Astrocyte (in vitro differentiated cells and primary cell): Measurements from ENCODE around the gene SERPINB1. TPM values are rescaled to one million over a fixed set of nuclear protein-coding genes. Genes with fewer than 3 reads are reported as not detected.

ENCODE experiments used
- DNase-seq: peaks from one replicate; pipeline ENCODE4 v3.0.0-alpha.2; 2010; ENCODE audit warnings: low read depth
- FAIRE-seq: peaks from 2 replicates; lab custom pipeline; 2011; peaks lifted over from hg19 to GRCh38; lab: Jason Lieb, UNC
- H2AFZ ChIP-seq: 2 replicates; pipeline ENCODE4 v1.6.0; 2012; ENCODE audit warnings: low read depth, low read length, inconsistent platforms
- H3K27ac ChIP-seq: 2 replicates; pipeline ENCODE4 v1.5.1; 2011; ENCODE audit warnings: low read depth, low read length, inconsistent platforms
- H3K27me3 ChIP-seq: 2 replicates; pipeline ENCODE4 v1.6.0; 2011; ENCODE audit warnings: low read length, inconsistent platforms; ENCODE audit not compliant: insufficient read depth
- H3K36me3 ChIP-seq: 2 replicates; pipeline ENCODE4 v1.5.1; 2011; ENCODE audit warnings: low read length, inconsistent platforms; ENCODE audit not compliant: insufficient read depth
- H3K4me1 ChIP-seq: 2 replicates; pipeline ENCODE4 v1.5.1; 2011; ENCODE audit warnings: low read length, inconsistent platforms; ENCODE audit not compliant: insufficient read depth
- H3K4me2 ChIP-seq: 2 replicates; pipeline ENCODE4 v1.6.0; 2012; ENCODE audit warnings: low read length, inconsistent platforms
- H3K4me3 ChIP-seq: 2 replicates; pipeline ENCODE4 v1.5.1; 2011; ENCODE audit warnings: low read depth, mild to moderate bottlenecking, low read length, inconsistent platforms; ENCODE audit not compliant: insufficient read depth
- H3K79me2 ChIP-seq: 2 replicates; pipeline ENCODE4 v1.6.0; 2012; ENCODE audit warnings: mild to moderate bottlenecking, low read length, inconsistent platforms; ENCODE audit not compliant: insufficient read depth
- H3K9ac ChIP-seq: 2 replicates; pipeline ENCODE4 v1.6.0; 2012; ENCODE audit warnings: mild to moderate bottlenecking, low read length, inconsistent platforms
- H3K9me3 ChIP-seq: 2 replicates; pipeline ENCODE4 v1.5.1; 2012; ENCODE audit warnings: low read depth, mild to moderate bottlenecking, low read length, inconsistent platforms; ENCODE audit not compliant: insufficient read depth
- H4K20me1 ChIP-seq: 2 replicates; pipeline ENCODE4 v1.6.0; 2012; ENCODE audit warnings: low read length, inconsistent platforms; ENCODE audit not compliant: insufficient read depth
- H3K27ac Mint-ChIP-seq: one replicate; pipeline ENCODE4 v1.8.0; 2021; ENCODE audit warnings: mild to moderate bottlenecking, mixed read lengths; ENCODE audit not compliant: unreplicated experiment
- H3K27me3 Mint-ChIP-seq: one replicate; pipeline ENCODE4 v1.8.0; 2021; ENCODE audit warnings: low read depth, mixed read lengths; ENCODE audit not compliant: unreplicated experiment
- H3K36me3 Mint-ChIP-seq: one replicate; pipeline ENCODE4 v1.8.0; 2021; ENCODE audit warnings: low read depth, mixed read lengths; ENCODE audit not compliant: unreplicated experiment
- H3K4me1 Mint-ChIP-seq: one replicate; pipeline ENCODE4 v1.8.0; 2021; ENCODE audit warnings: low read depth, mixed read lengths; ENCODE audit not compliant: unreplicated experiment
- H3K4me3 Mint-ChIP-seq: one replicate; pipeline ENCODE4 v1.8.0; 2021; ENCODE audit warnings: mild to moderate bottlenecking, moderate library complexity, mixed read lengths; ENCODE audit not compliant: unreplicated experiment
- H3K9me3 Mint-ChIP-seq: one replicate; pipeline ENCODE4 v1.8.0; 2021; ENCODE audit warnings: mild to moderate bottlenecking, mixed read lengths; ENCODE audit not compliant: unreplicated experiment
- EZH2 ChIP-seq: IDR thresholded peaks from 2 replicates; pipeline ENCODE4 v1.6.1; 2012; ENCODE audit warnings: mild to moderate bottlenecking, low read length, inconsistent platforms; ENCODE audit not compliant: insufficient read depth
- total RNA-seq: library from RNA; stranded (reverse); gene quantifications from 2 replicates; pipeline ENCODE4 v1.2.1, GENCODE V29; 2021
- TF ChIP-seq, protein P1 (sequence below): IDR thresholded peaks from 2 replicates; pipeline ENCODE4 v1.5.1; 2011; ENCODE audit warnings: low read depth, mild to moderate bottlenecking, inconsistent platforms, low read length, moderate library complexity; ENCODE audit not compliant: insufficient read depth

Gene SERPINB1
- total RNA-seq, 1 donor from 2014 or later = 1.5 TPM

DNA sequence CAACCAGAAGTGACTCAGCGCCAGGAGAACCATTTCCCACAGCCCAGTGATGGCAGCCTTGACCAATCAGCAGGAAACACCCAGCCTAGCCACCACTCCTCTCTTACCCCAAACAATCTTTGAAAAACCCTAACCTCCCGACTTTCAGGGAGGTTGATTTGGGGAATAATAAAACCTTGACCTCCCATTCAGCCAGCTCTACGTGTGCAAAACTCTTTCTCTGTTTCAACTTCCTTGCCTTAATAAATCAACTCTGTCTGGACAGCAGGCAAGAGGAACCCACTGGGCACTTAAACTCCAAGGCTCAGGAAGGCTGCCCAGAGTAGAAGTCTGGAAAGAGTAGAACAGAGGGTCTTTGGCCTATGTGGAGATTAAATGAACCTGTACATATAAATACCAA, 35.0 kb downstream of the SERPINB1 start:
- TF ChIP-seq EZH2 = no peak
- TF ChIP-seq, protein P1, sequence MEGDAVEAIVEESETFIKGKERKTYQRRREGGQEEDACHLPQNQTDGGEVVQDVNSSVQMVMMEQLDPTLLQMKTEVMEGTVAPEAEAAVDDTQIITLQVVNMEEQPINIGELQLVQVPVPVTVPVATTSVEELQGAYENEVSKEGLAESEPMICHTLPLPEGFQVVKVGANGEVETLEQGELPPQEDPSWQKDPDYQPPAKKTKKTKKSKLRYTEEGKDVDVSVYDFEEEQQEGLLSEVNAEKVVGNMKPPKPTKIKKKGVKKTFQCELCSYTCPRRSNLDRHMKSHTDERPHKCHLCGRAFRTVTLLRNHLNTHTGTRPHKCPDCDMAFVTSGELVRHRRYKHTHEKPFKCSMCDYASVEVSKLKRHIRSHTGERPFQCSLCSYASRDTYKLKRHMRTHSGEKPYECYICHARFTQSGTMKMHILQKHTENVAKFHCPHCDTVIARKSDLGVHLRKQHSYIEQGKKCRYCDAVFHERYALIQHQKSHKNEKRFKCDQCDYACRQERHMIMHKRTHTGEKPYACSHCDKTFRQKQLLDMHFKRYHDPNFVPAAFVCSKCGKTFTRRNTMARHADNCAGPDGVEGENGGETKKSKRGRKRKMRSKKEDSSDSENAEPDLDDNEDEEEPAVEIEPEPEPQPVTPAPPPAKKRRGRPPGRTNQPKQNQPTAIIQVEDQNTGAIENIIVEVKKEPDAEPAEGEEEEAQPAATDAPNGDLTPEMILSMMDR = no peak
- Mint-ChIP-seq H3K9me3 (no peaks in the 10 kb centered on the region), H3K4me1 (no peaks in the 10 kb centered on the region), H3K4me3 (no peak overlapping the region), H3K27me3 (no peaks in the 10 kb centered on the region), H3K27ac (no peak overlapping the region), H3K36me3 (peaks cover 9% of the 10 kb centered on the region)
- no peak for FAIRE-seq
- no peak overlapping the region for H3K4me2 ChIP-seq
- no peak overlapping the region for H2AFZ ChIP-seq
- no peaks in the 10 kb centered on the region for H3K27me3 ChIP-seq
- H3K79me2 ChIP-seq = no peaks in the 10 kb centered on the region
- H3K27ac ChIP-seq = no peak overlapping the region
- no peak overlapping the region for H3K9ac ChIP-seq
- H3K36me3 ChIP-seq = no peaks in the 10 kb centered on the region
- no peaks in the 10 kb centered on the region for H3K9me3 ChIP-seq
- no peaks in the 10 kb centered on the region for H3K4me1 ChIP-seq
- H3K4me3 ChIP-seq = no peak overlapping the region
- no peak for DNase-seq
- H4K20me1 ChIP-seq = no peaks in the 10 kb centered on the region

DNA sequence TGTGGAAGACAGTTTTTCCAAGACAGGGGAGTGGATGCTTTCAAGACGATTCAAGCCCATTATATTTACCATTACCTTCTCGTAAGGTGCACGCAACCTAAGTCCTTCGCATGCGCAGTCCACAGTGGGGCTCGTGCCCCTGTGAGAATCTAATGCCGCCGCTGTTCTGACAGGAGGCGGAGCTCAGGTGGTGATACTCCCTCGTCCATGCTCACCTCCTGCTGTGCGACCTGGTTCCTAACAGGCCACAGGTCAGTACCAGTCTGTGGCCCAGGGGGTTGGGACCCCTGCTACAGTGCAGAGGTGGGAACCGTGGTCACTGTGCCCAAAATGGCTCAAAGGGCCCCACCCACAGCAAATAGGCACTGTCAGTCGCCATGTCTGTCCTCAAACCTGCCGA, 36.6 kb downstream of the SERPINB1 start:
- Mint-ChIP-seq H3K36me3 (peaks cover 9% of the 10 kb centered on the region), H3K4me1 (peaks cover 4% of the 10 kb centered on the region)
- no peak for FAIRE-seq

DNA sequence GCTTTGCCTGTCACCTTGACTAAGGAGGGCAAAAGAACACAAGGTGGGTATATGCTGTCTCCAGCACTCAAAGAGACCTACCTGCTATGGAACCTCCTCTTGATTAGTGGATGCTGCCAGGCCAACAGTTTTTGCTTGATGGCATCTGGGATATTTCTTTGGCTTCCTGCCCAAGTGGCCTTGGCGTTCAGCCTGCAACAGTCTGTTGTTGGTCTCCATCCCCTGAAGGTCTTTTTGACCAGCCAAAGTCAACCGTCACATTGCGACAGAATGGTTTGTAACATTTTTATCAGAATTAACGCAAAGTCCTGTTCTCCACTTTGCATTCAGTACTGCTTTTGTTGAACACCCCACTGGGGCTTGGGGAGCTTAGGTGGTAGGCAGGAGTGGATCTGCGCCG, 37.1 kb downstream of the SERPINB1 start:
- H3K79me2 ChIP-seq = no peaks in the 10 kb centered on the region
- no peak overlapping the region for H3K4me2 ChIP-seq
- H3K27me3 Mint-ChIP-seq = no peaks in the 10 kb centered on the region
- no peaks in the 10 kb centered on the region for H4K20me1 ChIP-seq
- peaks cover 9% of the 10 kb centered on the region for H3K36me3 Mint-ChIP-seq
- no peaks in the 10 kb centered on the region for H3K9me3 Mint-ChIP-seq
- H3K27me3 ChIP-seq = no peaks in the 10 kb centered on the region
- DNase-seq = no peak
- no peaks in the 10 kb centered on the region for H3K36me3 ChIP-seq
- no peak for FAIRE-seq
- H3K4me3 Mint-ChIP-seq = no peak overlapping the region
- peaks cover 4% of the 10 kb centered on the region for H3K4me1 ChIP-seq
- H3K27ac Mint-ChIP-seq = no peak overlapping the region
- H3K9me3 ChIP-seq = no peaks in the 10 kb centered on the region
- TF ChIP-seq EZH2 = no peak
- TF ChIP-seq, protein P1 = no peak
- no peak overlapping the region for H2AFZ ChIP-seq
- H3K27ac ChIP-seq = no peak overlapping the region
- no peak overlapping the region for H3K4me3 ChIP-seq
- no peak overlapping the region for H3K9ac ChIP-seq
- H3K4me1 Mint-ChIP-seq = peaks cover 4% of the 10 kb centered on the region

More for the DNA sequence above, 36.6 kb downstream of the SERPINB1 start:
- Histone ChIP-seq H4K20me1 (no peaks in the 10 kb centered on the region), H3K9ac (no peak overlapping the region), H3K27me3 (no peaks in the 10 kb centered on the region), H3K4me2 (no peak overlapping the region), H3K27ac (no peak overlapping the region), H3K4me1 (peaks cover 2% of the 10 kb centered on the region), H3K36me3 (no peaks in the 10 kb centered on the region), H3K4me3 (no peak overlapping the region), H3K79me2 (no peaks in the 10 kb centered on the region), H2AFZ (no peak overlapping the region), H3K9me3 (no peaks in the 10 kb centered on the region)
- H3K27ac Mint-ChIP-seq = no peak overlapping the region
- H3K4me3 Mint-ChIP-seq = no peak overlapping the region
- no peak for DNase-seq
- no peaks in the 10 kb centered on the region for H3K9me3 Mint-ChIP-seq
- no peaks in the 10 kb centered on the region for H3K27me3 Mint-ChIP-seq
- TF ChIP-seq EZH2 = no peak
- TF ChIP-seq, protein P1 = no peak
